ENCODE results near the gene PRTFDC1.

GRCh38 chr10:24908793-24909423 lies 43.5 kb downstream of the PRTFDC1 start:
- TF ChIP-seq POLR2A (IDR thresholded peaks at IDR 0.05; ENCODE audit: low read depth, low read length) = no peak
- TF ChIP-seq POLR2AphosphoS5 (IDR thresholded peaks at IDR 0.05; ENCODE audit: low read depth, low read length) = no peak

Data from GM12892 (cell line).